ENCODE measurements around the gene SEMA3E. TPM values are rescaled to one million over a fixed set of nuclear protein-coding genes. Genes with fewer than 3 reads are reported as not detected.

SEMA3E gene
- total and polyA plus RNA-seq, 8 donors = 0.23 to 2.0 (median 0.97) TPM

GRCh38 chr7:83548250-83548649, 100.7 kb downstream of the SEMA3E start:
- Histone ChIP-seq H3K9me3 (no peaks in the 10 kb centered on the region), H3K4me3 (no peak overlapping the region), H3K27me3 (no peaks in the 10 kb centered on the region), H3K27ac (peak overlapping the region in 3 of 4 donors; percentile 13 to 61 (median 53)), H3K36me3 (no peaks in the 10 kb centered on the region), H3K4me1 (peaks cover 0 to 10% (median 8%) of the 10 kb centered on the region in 3 donors)
- FAIRE-seq (no peak), DNase-seq (no peak), ATAC-seq (no peak)
- 65 to 78% methylated on average over 1 of the region's 1 CpG for WGBS, 2 donors
- TF ChIP-seq, protein P1, sequence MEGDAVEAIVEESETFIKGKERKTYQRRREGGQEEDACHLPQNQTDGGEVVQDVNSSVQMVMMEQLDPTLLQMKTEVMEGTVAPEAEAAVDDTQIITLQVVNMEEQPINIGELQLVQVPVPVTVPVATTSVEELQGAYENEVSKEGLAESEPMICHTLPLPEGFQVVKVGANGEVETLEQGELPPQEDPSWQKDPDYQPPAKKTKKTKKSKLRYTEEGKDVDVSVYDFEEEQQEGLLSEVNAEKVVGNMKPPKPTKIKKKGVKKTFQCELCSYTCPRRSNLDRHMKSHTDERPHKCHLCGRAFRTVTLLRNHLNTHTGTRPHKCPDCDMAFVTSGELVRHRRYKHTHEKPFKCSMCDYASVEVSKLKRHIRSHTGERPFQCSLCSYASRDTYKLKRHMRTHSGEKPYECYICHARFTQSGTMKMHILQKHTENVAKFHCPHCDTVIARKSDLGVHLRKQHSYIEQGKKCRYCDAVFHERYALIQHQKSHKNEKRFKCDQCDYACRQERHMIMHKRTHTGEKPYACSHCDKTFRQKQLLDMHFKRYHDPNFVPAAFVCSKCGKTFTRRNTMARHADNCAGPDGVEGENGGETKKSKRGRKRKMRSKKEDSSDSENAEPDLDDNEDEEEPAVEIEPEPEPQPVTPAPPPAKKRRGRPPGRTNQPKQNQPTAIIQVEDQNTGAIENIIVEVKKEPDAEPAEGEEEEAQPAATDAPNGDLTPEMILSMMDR (IDR thresholded peaks at IDR 0.05) = no peak
- intact Hi-C loops (cut with DNase I) = no loop called here

DNA sequence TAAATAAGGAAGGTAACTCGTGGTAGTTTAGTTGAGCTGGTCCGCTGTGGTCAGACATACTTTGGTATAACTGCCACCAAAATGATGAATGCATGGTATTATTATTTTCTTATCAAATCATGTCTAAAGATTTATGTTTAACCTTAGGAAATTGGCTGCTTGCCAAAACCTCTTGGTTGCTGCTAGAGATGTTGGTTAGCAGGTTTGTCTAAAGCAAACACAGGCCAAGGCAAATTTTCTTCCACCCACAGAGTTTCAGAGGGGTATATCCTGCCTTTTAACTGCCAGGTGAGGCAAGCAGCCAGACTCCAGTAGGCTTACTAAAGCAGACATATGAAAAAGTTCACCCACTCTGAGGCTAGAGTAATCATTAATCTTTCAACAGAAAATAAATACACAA, 101.4 kb downstream of the SEMA3E start:
- Histone ChIP-seq H3K4me1 (peaks cover 0 to 10% (median 8%) of the 10 kb centered on the region in 3 donors), H3K27me3 (no peaks in the 10 kb centered on the region), H3K4me3 (no peak overlapping the region), H3K27ac (peak overlapping the region in 2 of 4 donors; percentile 53 to 61), H3K9me3 (no peaks in the 10 kb centered on the region), H3K36me3 (no peaks in the 10 kb centered on the region)
- WGBS, 2 donors = 12 to 14% methylated on average over 2 of the region's 2 CpGs
- DNase-seq (peak in 4 of 6 donors; percentile 39 to 71 (median 54)), FAIRE-seq (no peak), ATAC-seq (peak; percentile 88 to 99 (median 96))
- TF ChIP-seq, protein P1 (IDR thresholded peaks at IDR 0.05) = no peak
- intact Hi-C loops (cut with DNase I) = no loop called here

DNA sequence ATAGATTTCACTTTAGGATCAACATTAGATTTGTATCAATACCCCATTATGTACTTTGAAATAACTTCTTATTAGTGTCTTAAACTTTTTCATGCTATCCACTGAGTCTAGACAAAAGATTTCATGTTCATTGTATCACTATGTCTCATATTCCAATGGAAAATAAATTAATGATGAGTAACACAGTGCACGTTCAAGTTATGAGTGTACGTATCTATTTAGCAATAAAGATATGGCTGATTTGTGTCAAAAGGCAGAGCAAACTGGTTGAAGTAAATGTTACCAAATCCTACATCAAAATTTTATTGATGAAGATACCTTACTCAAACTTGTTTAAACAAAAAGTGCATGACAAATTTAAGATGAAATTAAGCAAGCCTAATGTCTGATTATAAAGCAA, 102.4 kb downstream of the SEMA3E start:
- peaks cover 0 to 10% (median 8%) of the 10 kb centered on the region in 3 donors for H3K4me1 ChIP-seq
- H3K27me3 ChIP-seq = no peaks in the 10 kb centered on the region
- ATAC-seq = no peak
- DNase-seq = no peak
- TF ChIP-seq, protein P1 (IDR thresholded peaks at IDR 0.05) = no peak
- no peaks in the 10 kb centered on the region for H3K36me3 ChIP-seq
- FAIRE-seq = no peak
- H3K4me3 ChIP-seq = no peak overlapping the region
- WGBS, 2 donors = 35 to 41% methylated on average over 2 of the region's 2 CpGs
- H3K27ac ChIP-seq = no peak overlapping the region
- intact Hi-C loops (cut with DNase I) = no loop called here
- H3K9me3 ChIP-seq = no peaks in the 10 kb centered on the region

DNA sequence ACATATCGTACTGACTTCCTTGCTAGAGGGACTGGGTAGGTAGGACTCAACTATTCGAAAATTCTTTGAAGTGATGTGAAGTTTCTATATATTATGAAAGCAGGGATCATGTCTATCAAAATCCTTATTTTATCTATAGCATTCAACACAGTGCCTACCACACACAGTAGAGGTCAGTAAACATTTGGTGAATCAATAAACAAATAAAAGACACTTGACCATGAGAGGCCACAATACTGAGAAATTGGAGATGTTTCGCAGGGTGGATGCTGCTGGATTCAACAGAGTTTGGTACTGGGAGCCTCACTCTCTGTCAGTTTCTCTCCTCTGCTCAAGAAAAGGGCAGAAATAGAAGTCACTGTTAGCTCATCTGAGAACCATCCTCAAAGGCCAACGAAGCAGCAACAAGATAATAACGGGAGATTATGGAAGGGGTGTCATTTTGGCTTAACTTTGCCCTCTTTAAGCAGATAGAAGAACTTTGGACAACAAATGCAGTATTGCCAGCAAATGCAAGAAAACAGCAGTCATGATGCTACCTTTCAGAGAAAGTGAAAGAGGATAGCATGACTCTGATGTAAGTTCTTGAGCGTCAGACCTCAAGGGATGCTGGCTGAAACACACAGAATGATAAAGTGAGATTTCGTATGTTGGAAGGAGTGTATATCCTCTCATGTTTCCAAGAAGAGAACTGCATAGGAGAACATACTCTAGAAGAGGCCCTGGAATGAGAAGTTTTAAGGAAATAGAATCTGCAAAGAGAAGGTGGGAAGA, 107.6 kb downstream of the SEMA3E start:
- WGBS, 2 donors = 82% methylated on average over 7 of the region's 7 CpGs
- Histone ChIP-seq H3K27me3 (no peaks in the 10 kb centered on the region), H3K4me3 (no peak overlapping the region), H3K9me3 (no peaks in the 10 kb centered on the region), H3K4me1 (no peaks in the 10 kb centered on the region), H3K27ac (no peak overlapping the region), H3K36me3 (no peaks in the 10 kb centered on the region)
- DNase-seq (no peak), ATAC-seq (no peak), FAIRE-seq (no peak)
- intact Hi-C loops (cut with DNase I) = no loop called here
- TF ChIP-seq, protein P1 (IDR thresholded peaks at IDR 0.05) = no peak

GRCh38 chr7:83534488-83534887, 114.5 kb downstream of the SEMA3E start:
- FAIRE-seq (no peak), DNase-seq (no peak), ATAC-seq (no peak)
- no peaks in the 10 kb centered on the region for H3K4me1 ChIP-seq
- TF ChIP-seq, protein P1 (IDR thresholded peaks at IDR 0.05) = no peak
- no peaks in the 10 kb centered on the region for H3K36me3 ChIP-seq
- H3K27ac ChIP-seq = no peak overlapping the region
- no peaks in the 10 kb centered on the region for H3K27me3 ChIP-seq
- intact Hi-C loops (cut with DNase I) = no loop called here
- no peaks in the 10 kb centered on the region for H3K9me3 ChIP-seq
- no peak overlapping the region for H3K4me3 ChIP-seq
